Thoracic aorta (tissue), 2 donors: ENCODE measurements around the gene ZNF649. TPM values are rescaled to one million over a fixed set of nuclear protein-coding genes. Genes with fewer than 3 reads are reported as not detected.

Source experiments
- ATAC-seq: fragments of 150-250 bp; one replicate; pipeline ENCODE4 v1.8.0; 2017; ENCODE audit warnings: low read depth; ENCODE audit not compliant: insufficient number of reproducible peaks, low FRiP score
- DNase-seq: peaks from one replicate; pipeline ENCODE4 v3.0.0-alpha.2; 2020; ENCODE audit warnings: low spot score
- H3K27ac ChIP-seq, 2 donors: fragments of 200-600 bp; sonication (generic); 1 replicate in 1 of 2; 2 replicates in 1 of 2; pipeline ENCODE4 v1.5.1; 2016; ENCODE audit warnings: mild to moderate bottlenecking in 2 of 2, moderate library complexity in 2 of 2
- H3K27me3 ChIP-seq: fragments of 200-600 bp; sonication (generic); replicated peaks from 2 replicates; pipeline ENCODE4 v1.6.0; 2016; ENCODE audit warnings: mild to moderate bottlenecking; ENCODE audit not compliant: insufficient read depth
- H3K36me3 ChIP-seq: fragments of 200-600 bp; sonication (generic); one replicate; pipeline ENCODE4 v1.5.1; 2016
- H3K4me1 ChIP-seq, 2 donors: fragments of 200-600 bp; sonication (generic); 1 replicate in 1 of 2; 2 replicates in 1 of 2; pipeline versions ENCODE4 v1.5.1 to v1.6.0; 2016; ENCODE audit warnings: low read depth in 2 of 2, mild to moderate bottlenecking in 1 of 2; ENCODE audit not compliant: control insufficient read depth in 1 of 2
- H3K4me3 ChIP-seq: fragments of 200-600 bp; sonication (generic); 2 replicates; pipeline ENCODE4 v1.5.1; 2016; ENCODE audit warnings: mild to moderate bottlenecking
- H3K9me3 ChIP-seq: fragments of 200-600 bp; sonication (generic); 2 replicates; pipeline ENCODE4 v1.5.1; 2016
- total RNA-seq, 2 donors: library from RNA; depleted of rRNA; stranded (reverse); fragments of >200 nt; gene quantifications; one replicate each; pipeline versions ENCODE4 v1.1.0 to v1.2.3, GENCODE V29; 2016
- TF ChIP-seq, protein P1 (sequence below): fragments of 200-600 bp; sonication (generic); IDR thresholded peaks from one replicate; pipeline ENCODE4 v1.5.1; 2019; ENCODE audit warnings: antibody characterized with exemption

ZNF649 gene
- total RNA-seq, 2 donors from 2014 or later: 6.6 to 20.2 TPM

DNA sequence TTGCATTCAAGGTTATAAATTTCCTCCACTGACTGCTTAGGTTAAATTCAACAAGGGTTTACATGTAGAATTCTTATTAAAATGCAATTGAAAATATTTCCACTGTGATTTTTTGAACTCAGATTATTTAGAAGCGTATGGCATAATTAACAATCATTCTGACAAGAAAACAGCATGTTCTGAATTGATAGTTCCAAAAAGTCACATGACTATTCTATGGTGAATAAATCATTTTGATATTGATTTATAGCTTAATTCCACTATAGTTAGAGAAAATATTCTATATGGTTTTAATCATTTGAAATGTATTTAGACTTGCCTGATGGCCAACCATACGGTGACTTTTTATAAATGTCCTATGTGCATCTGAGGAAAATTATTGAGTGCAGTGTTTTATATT, 20.1 kb downstream of the ZNF649 start:
- peaks cover 0 to 7% of the 10 kb centered on the region in 2 donors for H3K4me1 ChIP-seq
- no peaks in the 10 kb centered on the region for H3K27me3 ChIP-seq
- no peak for ATAC-seq
- peaks cover 13% of the 10 kb centered on the region for H3K9me3 ChIP-seq
- H3K27ac ChIP-seq: no peak overlapping the region
- peaks cover 11% of the 10 kb centered on the region for H3K36me3 ChIP-seq
- TF ChIP-seq, protein P1, sequence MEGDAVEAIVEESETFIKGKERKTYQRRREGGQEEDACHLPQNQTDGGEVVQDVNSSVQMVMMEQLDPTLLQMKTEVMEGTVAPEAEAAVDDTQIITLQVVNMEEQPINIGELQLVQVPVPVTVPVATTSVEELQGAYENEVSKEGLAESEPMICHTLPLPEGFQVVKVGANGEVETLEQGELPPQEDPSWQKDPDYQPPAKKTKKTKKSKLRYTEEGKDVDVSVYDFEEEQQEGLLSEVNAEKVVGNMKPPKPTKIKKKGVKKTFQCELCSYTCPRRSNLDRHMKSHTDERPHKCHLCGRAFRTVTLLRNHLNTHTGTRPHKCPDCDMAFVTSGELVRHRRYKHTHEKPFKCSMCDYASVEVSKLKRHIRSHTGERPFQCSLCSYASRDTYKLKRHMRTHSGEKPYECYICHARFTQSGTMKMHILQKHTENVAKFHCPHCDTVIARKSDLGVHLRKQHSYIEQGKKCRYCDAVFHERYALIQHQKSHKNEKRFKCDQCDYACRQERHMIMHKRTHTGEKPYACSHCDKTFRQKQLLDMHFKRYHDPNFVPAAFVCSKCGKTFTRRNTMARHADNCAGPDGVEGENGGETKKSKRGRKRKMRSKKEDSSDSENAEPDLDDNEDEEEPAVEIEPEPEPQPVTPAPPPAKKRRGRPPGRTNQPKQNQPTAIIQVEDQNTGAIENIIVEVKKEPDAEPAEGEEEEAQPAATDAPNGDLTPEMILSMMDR: no peak
- DNase-seq: no peak
- no peak overlapping the region for H3K4me3 ChIP-seq

DNA sequence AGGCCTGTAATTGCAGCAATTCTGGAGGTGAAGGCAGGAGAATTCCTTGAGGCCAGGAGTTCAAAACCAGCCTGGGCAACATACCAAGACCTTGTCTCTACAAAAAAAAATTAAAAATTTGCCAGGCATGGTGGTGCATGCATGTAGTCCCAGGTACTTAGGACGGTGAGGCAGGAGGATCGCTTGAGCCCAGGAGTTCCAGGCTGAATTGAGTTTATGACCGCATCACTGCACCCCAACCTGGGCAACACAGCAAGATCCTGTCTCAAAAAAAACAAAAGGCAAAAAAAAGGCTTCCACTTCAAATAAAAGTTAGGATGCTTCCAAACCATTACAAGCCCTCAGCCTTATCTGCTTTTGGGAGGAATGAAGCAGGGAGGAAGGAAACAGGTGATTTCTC, 22.3 kb downstream of the ZNF649 start:
- Histone ChIP-seq H3K36me3 (peaks cover 31% of the 10 kb centered on the region), H3K4me1 (peaks cover 0 to 7% of the 10 kb centered on the region in 2 donors), H3K4me3 (no peak overlapping the region), H3K27me3 (no peaks in the 10 kb centered on the region), H3K9me3 (peaks cover 20% of the 10 kb centered on the region), H3K27ac (no peak overlapping the region)
- no peak for DNase-seq
- ATAC-seq: no peak
- TF ChIP-seq, protein P1: no peak

DNA sequence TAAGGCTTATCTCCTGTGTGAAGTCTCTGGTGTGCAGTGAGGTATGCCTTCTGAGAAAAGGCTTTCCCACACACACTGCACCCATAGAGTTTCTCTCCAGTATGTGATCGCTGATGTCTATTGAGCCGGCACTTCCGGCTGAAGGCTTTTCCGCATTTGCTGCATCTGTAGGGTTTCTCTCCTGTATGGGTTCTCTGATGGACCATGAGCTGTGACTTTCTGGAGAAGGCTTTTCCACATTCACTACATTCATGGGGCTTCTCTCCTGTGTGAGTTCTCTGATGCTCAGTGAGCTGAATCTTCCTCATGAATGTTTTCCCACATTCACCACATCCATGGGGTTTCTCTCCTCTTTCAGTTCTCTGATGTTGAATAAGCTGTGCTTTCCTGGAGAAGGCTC, 31.7 kb downstream of the ZNF649 start:
- H3K4me1 ChIP-seq: no peaks in the 10 kb centered on the region
- TF ChIP-seq, protein P1: no peak
- peaks cover 90% of the 10 kb centered on the region for H3K9me3 ChIP-seq
- H3K27ac ChIP-seq: no peak overlapping the region
- H3K27me3 ChIP-seq: no peaks in the 10 kb centered on the region
- ATAC-seq (no peak), DNase-seq (no peak)
- H3K36me3 ChIP-seq: peaks cover 60% of the 10 kb centered on the region
- H3K4me3 ChIP-seq: peak overlapping the region; percentile 9

DNA sequence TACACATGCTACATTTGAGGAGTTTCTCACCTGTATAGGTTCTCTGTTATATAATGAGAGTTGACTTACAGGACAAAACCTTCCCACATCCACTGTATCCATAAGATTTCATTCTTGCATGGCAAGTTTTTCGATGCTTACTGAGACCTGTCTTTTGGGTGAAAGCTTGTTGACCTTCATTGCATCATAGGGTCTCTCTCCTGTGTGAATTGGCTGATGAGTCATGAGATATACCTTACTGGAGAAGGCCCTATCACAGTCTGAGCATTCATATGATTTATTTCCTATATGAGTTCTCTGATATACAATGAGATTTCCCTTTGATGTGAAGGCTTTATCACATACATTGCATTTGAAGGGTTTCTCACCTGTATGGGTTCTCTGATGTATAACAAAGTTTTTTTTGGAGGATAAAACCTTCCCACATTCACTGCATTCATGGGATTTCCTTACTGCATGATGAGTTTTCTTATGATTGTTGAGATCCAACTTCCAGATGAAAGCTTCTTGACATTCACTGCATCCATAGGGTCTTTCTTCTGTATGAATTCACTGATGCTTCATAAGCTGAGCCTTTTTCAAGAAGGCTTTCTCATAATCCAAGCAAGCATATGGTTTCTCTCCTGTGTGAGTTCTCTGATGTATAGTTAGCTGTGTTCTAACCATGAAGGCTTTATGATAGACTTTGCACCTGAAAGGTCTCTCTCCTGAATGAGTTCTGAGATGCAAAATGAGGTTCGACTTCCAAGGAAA, 42.8 kb downstream of the ZNF649 start:
- Histone ChIP-seq H3K27ac (no peak overlapping the region), H3K4me1 (no peaks in the 10 kb centered on the region), H3K9me3 (peaks cover 95% of the 10 kb centered on the region), H3K4me3 (no peak overlapping the region), H3K27me3 (no peaks in the 10 kb centered on the region), H3K36me3 (peaks cover 6% of the 10 kb centered on the region)
- DNase-seq: no peak
- TF ChIP-seq, protein P1: no peak
- no peak for ATAC-seq

Other genes starting within 250 kb of the ZNF649 start
- gene SPACA6, start 211.7 kb downstream of the ZNF649 start, total RNA-seq: 10 to 100 TPM; 24.1 to 72.4 TPM
- gene HAS1, start 181.0 kb downstream of the ZNF649 start, total RNA-seq: 10 to 100 TPM in 1 of 2 donors, 1 to 10 TPM in 1; 1.6 to 74.8 TPM
- 10 to 100 TPM; 30.2 to 39.3 TPM for gene FPR1, start 153.1 kb downstream of the ZNF649 start, total RNA-seq
- 1 to 10 TPM; 2.2 to 5.9 TPM for gene FPR2, start 143.8 kb downstream of the ZNF649 start, total RNA-seq
- gene FPR3, start 109.9 kb downstream of the ZNF649 start, total RNA-seq: 10 to 100 TPM; 11.1 to 18.0 TPM
- 10 to 100 TPM; 14.5 to 30.4 TPM for gene ZNF577, start 17.1 kb downstream of the ZNF649 start, total RNA-seq
- gene ZNF613, start 22.5 kb upstream of the ZNF649 start, total RNA-seq: 1 to 10 TPM; 2.0 to 2.2 TPM
- gene ZNF350, start 81.8 kb upstream of the ZNF649 start, total RNA-seq: 10 to 100 TPM in 1 of 2 donors, 1 to 10 TPM in 1; 7.3 to 15.4 TPM
- gene ZNF615, start 103.2 kb upstream of the ZNF649 start, total RNA-seq: 10 to 100 TPM in 1 of 2 donors, 1 to 10 TPM in 1; 4.7 to 19.8 TPM
- gene ZNF614, start 123.4 kb upstream of the ZNF649 start, total RNA-seq: 10 to 100 TPM in 1 of 2 donors, 1 to 10 TPM in 1; 3.9 to 11.6 TPM
- gene ZNF432, start 143.8 kb upstream of the ZNF649 start, total RNA-seq: 10 to 100 TPM in 1 of 2 donors, 1 to 10 TPM in 1; 8.9 to 30.1 TPM
- gene ZNF841, start 190.7 kb upstream of the ZNF649 start, total RNA-seq: 100 to 1,000 TPM in 1 of 2 donors, 10 to 100 TPM in 1; 46.3 to 105 TPM
- 1 to 10 TPM; 2.8 to 6.2 TPM for gene ZNF616, start 234.9 kb upstream of the ZNF649 start, total RNA-seq